Globus pallidus (tissue), 1 donor: ENCODE data around the gene CRYGN.

ENCODE experiments used
- DNase-seq: peaks from one replicate; pipeline ENCODE4 v3.0.0-alpha.2; 2015; ENCODE audit warnings: low spot score

Gene CRYGN

DNA sequence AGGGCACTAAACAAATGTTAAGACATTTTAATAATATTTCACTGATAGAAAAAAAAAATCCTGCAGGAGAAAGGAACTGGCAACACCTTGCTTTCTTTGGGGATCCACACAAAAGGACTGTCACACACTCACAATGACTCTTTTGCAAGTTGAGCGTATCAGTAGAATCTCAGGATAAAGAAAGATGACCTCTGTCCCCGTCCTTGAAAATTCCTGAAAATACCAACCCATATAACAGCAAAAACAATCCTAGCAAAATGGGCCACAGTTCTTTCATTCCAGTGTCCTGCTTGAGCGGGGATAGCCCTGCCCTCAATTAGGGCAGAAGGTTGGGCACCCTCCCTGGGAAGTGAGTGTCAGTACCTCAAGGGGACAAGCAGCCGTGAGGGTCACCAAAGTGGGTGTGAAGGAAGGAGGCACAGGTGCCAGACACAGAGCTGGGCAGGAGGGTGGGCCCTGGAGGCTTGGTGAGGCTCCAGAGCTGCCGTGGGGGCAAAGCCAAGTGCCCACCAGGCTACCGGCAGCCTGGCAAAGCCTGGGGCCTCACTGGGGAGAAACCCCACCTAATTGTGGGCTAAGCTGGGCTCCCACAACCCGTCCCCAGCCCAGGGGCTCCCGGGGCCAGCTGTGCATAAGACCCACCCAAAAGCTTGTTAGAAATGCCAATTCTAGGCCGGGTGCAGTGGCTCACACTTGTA is 32.9 kb downstream of the CRYGN start:
- DNase-seq: no peak

GRCh38 chr7:151406051-151406875 is 33.7 kb downstream of the CRYGN start:
- no peak for DNase-seq

DNA sequence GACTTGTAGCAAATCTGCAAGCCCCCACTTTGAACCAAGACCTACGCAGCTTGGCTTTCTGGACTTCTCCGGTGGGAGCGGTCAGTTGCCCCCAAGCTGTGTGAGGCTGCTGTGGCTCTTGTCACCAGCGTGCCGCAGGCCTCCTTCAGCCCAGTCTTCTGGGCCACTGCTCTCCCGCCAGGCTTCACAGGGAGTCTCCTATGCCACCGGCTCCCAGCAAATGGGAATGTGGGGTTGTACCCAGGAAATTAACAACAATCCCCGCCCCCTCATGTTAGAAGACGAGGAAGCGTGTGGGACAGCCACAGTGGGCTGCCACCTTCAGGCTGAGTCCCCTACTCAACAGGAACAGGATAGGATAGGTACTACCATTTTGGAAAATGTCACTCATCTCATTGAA is 34.4 kb downstream of the CRYGN start:
- DNase-seq: no peak

DNA sequence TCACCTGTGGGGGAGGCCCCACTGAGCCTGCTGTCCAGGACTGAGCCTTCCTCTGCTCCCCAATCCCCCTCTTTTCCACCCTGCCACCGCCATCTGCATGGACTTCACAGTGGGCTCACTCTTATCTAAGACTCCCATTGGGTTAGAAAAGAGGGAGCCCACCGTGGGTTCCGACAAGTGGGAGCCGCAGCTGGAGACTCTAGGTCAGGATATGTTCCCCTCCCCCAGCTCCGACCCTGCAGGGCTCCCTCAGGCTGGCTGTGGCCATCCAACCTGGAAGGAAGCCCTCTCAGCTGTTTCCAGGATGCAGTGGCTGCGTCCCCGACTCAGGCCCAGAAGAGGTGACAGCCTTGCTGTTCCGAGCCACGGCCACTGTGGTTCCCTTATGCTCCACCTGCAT is 34.9 kb downstream of the CRYGN start:
- DNase-seq: no peak

- no peak for DNase-seq
Observed at GRCh38 chr7:151404216-151405011, 35.5 kb downstream of the CRYGN start.

GRCh38 chr7:151403764-151404163 is 36.2 kb downstream of the CRYGN start:
- no peak for DNase-seq

DNA sequence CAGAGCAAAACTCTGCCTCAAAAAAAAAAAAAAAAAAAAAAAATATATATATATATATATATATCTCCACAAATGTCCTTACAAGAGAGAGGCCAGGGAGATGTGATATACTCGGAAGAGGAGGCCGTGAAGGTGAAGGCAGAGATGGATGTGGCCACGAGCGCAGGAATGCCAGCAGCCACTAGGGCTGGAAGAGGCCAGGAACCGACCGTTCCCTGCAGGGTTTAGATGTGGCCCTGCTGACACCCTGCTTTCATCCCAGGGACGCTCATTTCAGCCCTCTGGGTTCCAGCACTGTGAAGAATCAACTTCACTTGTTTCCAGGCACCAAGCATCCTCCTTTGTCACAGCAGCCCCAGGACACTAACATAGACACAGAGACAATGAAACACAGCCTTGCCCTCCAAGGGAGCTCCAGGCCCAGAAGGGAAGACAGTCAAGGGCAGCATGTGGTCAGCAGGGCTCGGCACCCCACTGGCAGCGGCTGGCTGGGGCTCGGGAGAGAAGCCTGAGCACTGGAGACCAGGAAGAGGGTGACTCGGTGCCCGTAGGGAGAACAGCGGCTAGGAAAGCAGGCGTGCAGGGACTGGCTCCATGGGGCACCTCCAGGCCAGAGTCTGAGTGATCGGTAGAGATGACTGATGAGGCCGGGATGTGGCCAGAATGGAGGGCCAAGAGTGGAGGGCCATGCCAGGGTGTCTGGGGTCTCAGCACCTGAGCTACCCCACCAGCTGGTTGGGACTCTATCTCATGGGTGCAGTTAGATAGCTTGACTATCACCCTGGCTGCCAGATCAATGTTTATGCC is 37.7 kb downstream of the CRYGN start:
- no peak for DNase-seq

GRCh38 chr7:151400626-151401315 is 39.2 kb downstream of the CRYGN start:
- DNase-seq: no peak

DNA sequence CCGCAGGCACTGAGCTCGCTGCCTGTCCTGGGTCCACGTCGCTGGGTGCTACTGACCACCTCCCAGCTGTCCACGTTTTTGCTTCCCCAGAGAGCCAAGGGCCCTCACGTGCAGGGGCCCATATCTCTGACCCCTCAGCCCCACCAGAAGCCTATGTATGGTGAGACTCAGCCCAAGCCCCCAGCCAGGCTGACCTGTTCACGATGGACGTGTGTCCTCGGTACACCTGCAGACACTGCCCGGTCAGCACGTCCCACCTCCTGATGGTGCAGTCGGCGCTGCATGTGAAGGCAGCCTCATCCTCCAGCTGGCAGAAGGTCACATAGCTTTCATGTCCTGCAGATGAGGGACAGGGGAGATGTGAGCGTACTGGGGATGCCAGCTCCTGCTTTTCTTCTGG is 40.0 kb downstream of the CRYGN start:
- no peak for DNase-seq

DNA sequence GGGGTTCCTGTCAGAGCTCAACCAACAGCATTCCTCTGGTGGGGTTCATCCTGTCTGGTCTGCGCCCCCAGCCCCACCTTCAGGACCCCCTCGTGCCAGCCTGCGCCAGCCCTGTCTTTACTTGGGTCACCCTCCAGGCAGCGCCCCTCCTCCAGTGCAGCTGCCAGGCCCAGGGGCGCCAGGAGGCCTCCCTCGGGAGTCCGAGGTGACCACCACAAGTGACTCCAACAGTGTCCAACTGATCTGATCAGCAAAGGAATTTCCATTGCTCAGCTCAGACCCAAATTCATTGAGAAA is 40.7 kb downstream of the CRYGN start:
- DNase-seq: no peak

DNA sequence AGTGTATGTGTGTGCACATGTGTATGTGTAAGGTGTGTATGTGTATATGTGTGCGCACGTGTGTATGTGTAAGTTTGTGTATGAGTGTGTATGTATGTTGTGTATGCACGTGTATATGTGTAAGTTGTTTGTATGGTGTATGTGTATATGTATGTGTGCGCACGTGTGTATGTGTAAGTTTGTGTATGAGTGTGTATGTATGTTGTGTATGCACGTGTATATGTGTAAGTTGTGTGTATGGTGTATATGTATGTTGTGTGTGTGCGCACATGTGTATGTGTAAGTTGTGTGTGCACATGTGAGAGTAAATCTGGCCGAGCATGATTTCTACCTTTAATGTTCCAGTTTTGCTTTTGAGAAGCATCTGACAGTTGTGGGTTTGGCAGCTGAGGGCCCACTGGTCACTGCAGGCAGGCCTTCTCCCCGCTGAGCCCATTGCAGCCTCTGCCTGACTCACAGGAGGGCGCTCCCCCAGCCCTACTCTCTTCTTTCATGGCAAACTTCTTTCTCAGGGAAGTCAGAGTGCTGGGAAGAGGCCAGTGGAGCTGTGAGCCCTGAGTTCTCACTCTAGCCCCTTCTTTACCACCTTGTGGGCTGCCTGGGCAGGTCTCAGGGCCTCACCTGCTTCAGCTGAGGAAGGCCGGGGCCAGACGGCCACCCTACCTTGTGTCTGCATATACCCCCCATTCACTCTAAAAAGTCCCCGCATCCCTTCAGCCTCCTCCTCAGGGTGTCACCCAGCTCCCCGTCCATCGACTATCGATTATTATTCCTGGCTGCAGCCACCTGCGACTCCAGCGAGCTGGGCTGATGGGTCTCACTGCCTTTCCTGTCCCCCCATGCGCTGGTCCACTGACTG is 41.3 kb downstream of the CRYGN start:
- DNase-seq: no peak

GRCh38 chr7:151397026-151397425 is 42.9 kb downstream of the CRYGN start:
- no peak for DNase-seq

DNA sequence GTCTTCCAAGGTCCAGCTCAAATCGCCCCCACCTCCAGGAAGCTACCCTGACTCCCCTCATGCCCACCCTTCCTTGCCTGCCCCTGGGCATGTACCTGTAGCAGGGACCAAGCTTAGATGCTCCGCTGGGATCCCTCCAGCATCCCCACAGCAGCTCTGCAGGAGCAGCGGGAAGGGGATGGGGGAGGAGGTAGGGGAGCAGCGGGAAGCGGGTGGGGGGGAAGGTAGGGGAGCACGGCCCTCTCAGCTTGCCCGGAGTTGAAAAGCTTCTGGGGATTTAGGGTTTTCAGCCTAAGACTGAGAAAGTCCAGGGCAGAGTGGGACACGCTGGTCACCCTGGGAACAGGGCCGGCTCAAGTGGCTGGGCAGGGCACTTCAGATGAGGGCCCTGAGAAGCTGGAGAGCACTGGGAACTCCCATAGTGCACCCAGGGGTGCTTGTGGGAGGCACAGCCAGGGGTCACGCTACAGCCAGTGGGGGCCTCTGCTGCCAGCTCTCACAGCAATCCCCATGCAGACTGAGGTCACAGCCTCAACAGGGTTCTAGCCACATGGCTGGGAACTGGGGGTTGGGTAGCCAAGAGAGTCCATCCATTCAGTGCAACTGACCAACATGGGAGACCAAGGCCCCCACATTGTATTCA is 43.5 kb downstream of the CRYGN start:
- no peak for DNase-seq

- DNase-seq: no peak
Observed at GRCh38 chr7:151395036-151395367, 44.9 kb downstream of the CRYGN start.

DNA sequence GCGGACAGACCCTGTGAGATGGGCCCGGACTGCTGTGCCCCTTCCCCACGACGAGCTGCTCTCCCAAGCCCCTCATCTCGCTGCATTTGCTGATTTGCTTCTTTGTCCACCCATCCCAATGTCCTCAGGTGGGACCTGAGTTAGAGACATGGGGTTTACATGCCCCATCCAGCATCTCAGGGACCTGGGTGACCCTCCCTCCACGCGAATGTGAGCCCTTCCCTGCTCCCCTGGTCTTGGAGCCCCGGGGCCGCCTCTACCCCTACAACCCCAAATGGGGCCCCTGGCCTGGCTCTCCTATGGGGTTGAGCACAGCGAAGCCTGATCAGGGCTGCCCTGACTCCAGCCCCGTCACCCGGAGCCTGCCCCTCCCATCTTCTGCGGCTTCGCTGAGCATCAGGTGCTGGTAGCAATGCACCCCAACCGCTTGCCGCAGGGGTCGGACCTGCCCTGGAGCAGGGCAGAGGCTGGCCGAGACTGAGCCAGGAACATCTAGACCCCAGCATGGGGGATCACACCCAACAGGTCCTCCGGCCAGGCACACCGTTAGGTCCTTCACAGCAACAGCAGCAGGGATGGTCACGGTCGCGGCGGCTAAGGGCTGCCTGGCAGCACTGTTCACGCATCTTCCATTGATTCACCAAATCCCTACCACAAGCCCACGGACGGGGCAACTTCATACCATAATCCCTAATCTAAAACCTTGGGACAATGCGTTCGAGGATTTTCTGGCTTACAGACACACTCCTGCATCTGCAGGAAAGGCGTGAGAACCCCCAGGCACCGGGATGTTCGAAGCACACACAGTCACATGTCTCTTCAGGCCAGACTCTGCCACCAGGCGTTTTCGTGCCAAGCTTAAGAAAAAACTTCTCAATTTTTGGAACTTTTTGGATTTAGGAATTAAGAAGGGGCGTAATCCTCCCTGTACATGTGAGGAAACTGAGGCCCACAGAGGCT is 45.6 kb downstream of the CRYGN start:
- no peak for DNase-seq

DNA sequence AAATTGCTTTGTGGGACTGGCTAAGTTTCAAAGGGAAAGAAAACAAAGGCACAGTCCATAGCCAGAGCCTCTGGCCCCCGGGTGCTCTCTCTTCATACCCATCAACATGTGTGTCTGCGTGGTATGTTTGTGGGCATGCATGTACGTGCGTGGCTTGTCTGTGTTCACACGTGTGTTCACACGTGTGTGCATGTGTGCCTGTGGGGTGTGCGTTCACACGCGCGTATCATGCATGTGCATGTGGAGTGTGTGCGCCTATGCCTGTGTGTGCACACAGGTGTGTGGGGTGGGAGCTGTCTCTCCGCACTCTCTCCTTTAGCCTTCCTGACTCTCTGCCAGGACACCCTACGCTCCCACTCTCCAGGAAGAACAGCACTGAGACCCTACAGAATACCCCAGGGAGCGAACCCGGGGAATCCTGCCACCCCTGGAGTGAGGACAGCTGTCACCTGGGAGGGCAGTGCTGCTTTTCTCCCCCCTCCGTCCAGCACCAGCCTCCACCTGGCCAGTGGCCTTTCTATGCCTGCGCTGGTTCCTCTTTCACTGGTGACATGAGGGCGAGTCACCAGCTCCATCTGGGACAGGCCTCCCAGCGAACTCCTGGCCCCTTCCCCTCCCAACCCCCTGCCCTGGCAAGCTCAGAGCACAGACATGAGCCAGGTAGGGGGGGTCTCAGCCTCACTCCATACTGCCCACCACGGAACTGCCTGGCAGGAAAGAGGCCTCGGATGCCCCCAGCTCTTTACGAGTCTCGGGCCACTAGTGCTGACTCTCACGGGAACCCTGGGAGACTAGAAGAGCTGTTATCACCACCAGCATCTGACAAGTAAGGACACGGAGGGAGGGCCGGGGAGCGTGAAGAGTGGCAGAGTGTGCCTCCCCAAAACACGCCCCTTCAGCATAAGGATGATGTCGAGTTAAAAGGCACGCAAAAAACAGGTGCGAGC is 46.6 kb downstream of the CRYGN start:
- no peak for DNase-seq

GRCh38 chr7:151392426-151392825 is 47.5 kb downstream of the CRYGN start:
- DNase-seq: no peak

GRCh38 chr7:151392002-151392401 is 47.9 kb downstream of the CRYGN start:
- no peak for DNase-seq
